Stimulated activated CD4-positive, alpha-beta T cell treated with anti-CD3 and anti-CD28 coated beads, Interleukin-15, amount 100 ng/mL, for 1 hour (primary cell): ENCODE data around the gene PTPRJ.

Experiments used
- DNase-seq, 2 donors: peaks; one replicate each; pipeline ENCODE4 v3.0.0-alpha.2; 2020; ENCODE audit warnings: low read depth in 1 of 2, low spot score in 1 of 2

The PTPRJ gene

GRCh38 chr11:48193876-48194275 is 213.5 kb downstream of the PTPRJ start:
- DNase-seq: no peak

- DNase-seq: no peak
These were observed 227.5 kb downstream of the PTPRJ start for GRCh38 chr11:48207881-48208280.

- no peak for DNase-seq
These were observed 229.7 kb downstream of the PTPRJ start for GRCh38 chr11:48210052-48210451.

- DNase-seq: no peak
These were observed 236.2 kb downstream of the PTPRJ start, which contains the start of gene OR4B1 for GRCh38 chr11:48216510-48216909. Gene OR4B1 (plus strand): TSS chr11:48216810. CDS start chr11:48216810, 0 bp downstream.
